Mesendoderm (in vitro differentiated cells): ENCODE measurements around the gene PTHLH.

ENCODE experiments used
- DNase-seq: peaks from one replicate; pipeline ENCODE4 v3.0.0; 2013
- H2AK5ac ChIP-seq: 2 replicates; pipeline ENCODE4 v1.6.1; 2013; ENCODE audit warnings: low read length, inconsistent platforms
- H2BK120ac ChIP-seq: 2 replicates; pipeline ENCODE4 v1.6.1; 2013; ENCODE audit warnings: low read depth, mild to moderate bottlenecking, low read length, moderate library complexity, mixed read lengths
- H2BK15ac ChIP-seq: replicated peaks from 2 replicates; pipeline ENCODE4 v1.6.1; 2013; ENCODE audit warnings: low read depth, mild to moderate bottlenecking, moderate library complexity
- H2BK5ac ChIP-seq: 2 replicates; pipeline ENCODE4 v1.6.1; 2013; ENCODE audit warnings: low read length, inconsistent platforms
- H3K18ac ChIP-seq: 2 replicates; pipeline ENCODE4 v1.6.1; 2013; ENCODE audit warnings: mild to moderate bottlenecking, low read length, mixed read lengths
- H3K23ac ChIP-seq: one replicate; pipeline ENCODE4 v1.6.1; 2013; ENCODE audit warnings: low read length
- H3K27ac ChIP-seq: 2 replicates; pipeline ENCODE4 v1.5.1; 2013; ENCODE audit warnings: low read depth, mild to moderate bottlenecking, inconsistent platforms, low read length, moderate library complexity
- H3K27me3 ChIP-seq: 2 replicates; pipeline ENCODE4 v1.6.1; 2013; ENCODE audit warnings: low read length, control low read depth, mild to moderate bottlenecking, inconsistent platforms; ENCODE audit not compliant: insufficient read depth, poor library complexity
- H3K36me3 ChIP-seq: 2 replicates; pipeline ENCODE4 v1.6.1; 2013; ENCODE audit warnings: low read length, inconsistent platforms; ENCODE audit not compliant: control insufficient read depth, insufficient read depth
- H3K4ac ChIP-seq: one replicate; pipeline ENCODE4 v1.6.1; 2013; ENCODE audit warnings: low read depth, mild to moderate bottlenecking, low read length, moderate library complexity
- H3K4me1 ChIP-seq: 2 replicates; pipeline ENCODE4 v1.6.1; 2013; ENCODE audit warnings: low read depth, low read length, inconsistent platforms; ENCODE audit not compliant: control insufficient read depth
- H3K4me2 ChIP-seq: 2 replicates; pipeline ENCODE4 v1.6.1; 2013; ENCODE audit warnings: low read length
- H3K4me3 ChIP-seq: 2 replicates; pipeline ENCODE4 v1.5.1; 2013; ENCODE audit warnings: mild to moderate bottlenecking, low read length
- H3K56ac ChIP-seq: one replicate; pipeline ENCODE4 v1.6.1; 2013; ENCODE audit warnings: low read length
- H3K79me1 ChIP-seq: 2 replicates; pipeline ENCODE4 v1.6.1; 2013; ENCODE audit warnings: low read length, inconsistent platforms
- H3K79me2 ChIP-seq: 2 replicates; pipeline ENCODE4 v1.6.1; 2013; ENCODE audit warnings: mild to moderate bottlenecking, low read length; ENCODE audit not compliant: control insufficient read depth, insufficient read depth
- H3K9ac ChIP-seq: 2 replicates; pipeline ENCODE4 v1.6.1; 2013; ENCODE audit warnings: low read length, inconsistent platforms
- H4K5ac ChIP-seq: one replicate; pipeline ENCODE4 v1.6.1; 2013; ENCODE audit warnings: low read length
- H4K8ac ChIP-seq: one replicate; pipeline ENCODE4 v1.6.1; 2013; ENCODE audit warnings: low read depth, mild to moderate bottlenecking, control low read depth, low read length, moderate library complexity
- WGBS: extraction: QIAGEN DNeasy Blood & Tissue Kit; methylation state at CpG from one replicate; pipeline ENCODE4 v1.1.7; 2013; ENCODE audit warnings: low lambda C conversion rate, missing lambda C conversion rate; ENCODE audit not compliant: insufficient coverage; ENCODE audit errors: extremely low coverage; 5-methylcytosine and 5-hydroxymethylcytosine counted together

Gene PTHLH

DNA sequence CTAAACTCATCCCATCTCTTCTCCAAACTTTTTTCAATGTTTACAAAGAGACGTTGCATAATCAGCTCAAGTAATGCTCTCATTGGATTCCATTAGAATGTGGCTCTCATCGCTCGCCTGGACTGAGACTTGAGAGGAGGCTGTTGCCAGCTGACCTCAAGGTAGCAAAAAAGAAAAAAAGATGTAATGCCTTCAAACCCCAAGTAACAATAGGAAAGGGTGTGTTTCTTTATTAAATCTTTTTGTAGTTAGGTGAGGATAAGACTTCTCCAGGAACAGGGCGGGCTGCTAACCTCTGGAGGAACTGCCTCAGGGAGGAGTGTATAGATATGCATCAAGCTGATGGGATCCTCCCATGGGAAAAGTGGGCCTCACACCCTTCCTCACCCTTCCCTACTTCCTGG, 956 bp upstream of the PTHLH start:
- Histone ChIP-seq H3K23ac (no peak overlapping the region), H3K79me2 (no peaks in the 10 kb centered on the region), H2AK5ac (no peak overlapping the region), H3K18ac (no peak overlapping the region), H3K4me3 (no peak overlapping the region), H3K9ac (no peak overlapping the region), H3K56ac (no peak overlapping the region), H3K79me1 (no peaks in the 10 kb centered on the region), H2BK15ac (no peak overlapping the region), H2BK5ac (no peak overlapping the region), H3K27ac (no peak overlapping the region), H4K5ac (no peak overlapping the region), H3K36me3 (no peaks in the 10 kb centered on the region), H3K4ac (no peak overlapping the region), H3K4me1 (no peaks in the 10 kb centered on the region), H2BK120ac (no peak overlapping the region), H3K27me3 (peaks cover 40% of the 10 kb centered on the region), H4K8ac (no peak overlapping the region), H3K4me2 (no peak overlapping the region)
- peak; percentile 42 for DNase-seq
- no CpG with 5 or more reads among the region's 4 CpGs for WGBS

DNA sequence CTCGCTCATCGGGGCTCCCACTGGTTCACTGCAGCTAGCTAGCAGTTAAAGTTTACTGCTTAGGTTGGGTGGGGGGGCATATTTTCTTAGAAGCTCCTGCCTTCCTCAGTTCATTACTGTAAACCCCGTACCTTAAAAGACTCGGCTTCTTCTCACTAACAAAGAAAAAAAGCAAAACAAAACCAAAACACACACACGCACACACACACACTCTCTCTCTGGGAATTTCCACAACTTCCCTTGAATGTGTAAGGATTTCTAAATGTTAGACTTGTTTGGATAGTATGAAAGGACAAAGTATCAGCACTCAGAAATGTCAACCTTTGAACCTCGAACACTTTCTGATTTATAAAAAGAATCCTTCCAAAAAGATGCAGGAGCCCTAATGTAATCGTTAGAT, 927 bp downstream of the PTHLH start:
- Histone ChIP-seq H3K56ac (no peak overlapping the region), H4K8ac (no peak overlapping the region), H3K23ac (no peak overlapping the region), H3K4me3 (no peak overlapping the region), H3K36me3 (no peaks in the 10 kb centered on the region), H3K27ac (no peak overlapping the region), H3K79me1 (no peaks in the 10 kb centered on the region), H4K5ac (no peak overlapping the region), H3K27me3 (peaks cover 40% of the 10 kb centered on the region), H3K9ac (no peak overlapping the region), H2BK5ac (no peak overlapping the region), H3K4ac (no peak overlapping the region), H3K18ac (no peak overlapping the region), H3K79me2 (no peaks in the 10 kb centered on the region), H2BK120ac (no peak overlapping the region), H2AK5ac (no peak overlapping the region), H3K4me1 (no peaks in the 10 kb centered on the region), H3K4me2 (no peak overlapping the region), H2BK15ac (no peak overlapping the region)
- DNase-seq, result no peak
- WGBS, result no CpG with 5 or more reads among the region's 7 CpGs

DNA sequence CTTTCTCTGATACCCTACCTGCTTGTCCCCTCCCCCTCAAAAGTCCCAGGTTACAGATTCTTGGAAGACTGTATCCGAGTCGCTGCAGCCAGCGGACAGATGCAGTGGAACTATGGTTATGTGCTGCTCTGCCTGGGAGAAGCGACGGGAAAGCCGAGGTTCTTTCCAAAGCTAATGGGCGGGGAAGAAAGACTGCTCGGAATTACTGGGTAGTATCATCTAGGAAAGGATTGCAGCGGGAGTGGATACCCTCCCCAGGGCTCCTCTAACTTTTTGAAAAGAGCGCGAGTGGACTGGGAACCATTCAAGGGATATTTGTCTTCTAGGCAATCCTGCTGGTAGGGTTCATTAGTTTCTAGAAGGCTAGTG, 1.4 kb downstream of the PTHLH start:
- Histone ChIP-seq H2AK5ac (no peak overlapping the region), H3K27ac (no peak overlapping the region), H2BK5ac (no peak overlapping the region), H3K4me2 (peak overlapping the region; percentile 45), H3K56ac (no peak overlapping the region), H2BK15ac (no peak overlapping the region), H2BK120ac (no peak overlapping the region), H3K79me1 (no peaks in the 10 kb centered on the region), H3K27me3 (peaks cover 37% of the 10 kb centered on the region), H4K5ac (no peak overlapping the region), H3K4ac (no peak overlapping the region), H3K36me3 (no peaks in the 10 kb centered on the region), H3K4me3 (no peak overlapping the region), H3K23ac (no peak overlapping the region), H3K79me2 (no peaks in the 10 kb centered on the region), H3K4me1 (no peaks in the 10 kb centered on the region), H3K9ac (no peak overlapping the region), H4K8ac (no peak overlapping the region), H3K18ac (no peak overlapping the region)
- WGBS, result no CpG with 5 or more reads among the region's 11 CpGs
- peak; percentile 63 for DNase-seq

DNA sequence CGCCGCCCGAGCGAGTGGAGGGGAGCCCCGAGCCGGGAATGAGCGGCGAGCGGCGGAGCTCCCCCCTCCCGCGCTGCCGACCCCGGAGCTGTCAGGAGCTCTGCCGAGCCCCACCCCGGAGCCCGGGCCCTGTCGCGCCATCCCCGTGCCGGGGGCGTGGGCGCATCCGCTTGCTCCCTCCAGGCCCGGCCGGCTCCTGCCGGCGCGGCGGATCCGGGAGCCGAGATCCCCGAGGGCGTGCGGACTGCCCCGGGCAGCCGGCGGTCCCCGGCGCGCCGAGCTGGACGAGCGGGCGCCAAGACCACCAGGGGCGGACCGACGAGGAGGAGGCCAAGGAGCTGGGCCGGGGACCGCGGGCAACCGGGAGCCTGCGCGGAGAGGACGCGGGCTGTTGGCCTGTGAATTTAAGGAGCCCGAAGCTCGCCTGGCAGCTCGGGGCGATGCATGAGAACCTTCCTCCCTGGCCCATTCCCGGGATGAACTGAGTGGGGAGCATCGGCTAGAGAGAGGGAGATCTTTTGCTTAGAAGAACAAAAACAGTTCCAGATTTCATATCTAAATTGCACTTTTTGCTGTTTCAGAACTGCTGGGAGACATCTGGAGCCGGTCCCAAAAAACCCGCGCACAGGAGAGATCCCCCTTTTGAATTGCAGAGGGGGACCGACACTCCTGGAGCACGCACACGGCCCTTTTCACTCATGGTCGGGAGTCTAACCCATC, 2.0 kb downstream of the PTHLH start:
- H3K23ac ChIP-seq, result no peak overlapping the region
- H4K8ac ChIP-seq, result peak overlapping the region; percentile 31
- H3K36me3 ChIP-seq, result no peaks in the 10 kb centered on the region
- no peak overlapping the region for H2BK15ac ChIP-seq
- no peak overlapping the region for H3K4me3 ChIP-seq
- H3K4me2 ChIP-seq, result peak overlapping the region; percentile 45
- H4K5ac ChIP-seq, result no peak overlapping the region
- H3K4me1 ChIP-seq, result no peaks in the 10 kb centered on the region
- peak overlapping the region; percentile 17 for H3K27ac ChIP-seq
- H3K56ac ChIP-seq, result peak overlapping the region; percentile 26
- no peak overlapping the region for H2AK5ac ChIP-seq
- H3K9ac ChIP-seq, result peak overlapping the region; percentile 45
- no peaks in the 10 kb centered on the region for H3K79me2 ChIP-seq
- no peak overlapping the region for H2BK120ac ChIP-seq
- H3K79me1 ChIP-seq, result no peaks in the 10 kb centered on the region
- H3K18ac ChIP-seq, result peak overlapping the region; percentile 34
- peak; percentile 51 for DNase-seq
- no CpG with 5 or more reads among the region's 69 CpGs for WGBS
- no peak overlapping the region for H2BK5ac ChIP-seq
- no peak overlapping the region for H3K4ac ChIP-seq
- peaks cover 33% of the 10 kb centered on the region for H3K27me3 ChIP-seq

DNA sequence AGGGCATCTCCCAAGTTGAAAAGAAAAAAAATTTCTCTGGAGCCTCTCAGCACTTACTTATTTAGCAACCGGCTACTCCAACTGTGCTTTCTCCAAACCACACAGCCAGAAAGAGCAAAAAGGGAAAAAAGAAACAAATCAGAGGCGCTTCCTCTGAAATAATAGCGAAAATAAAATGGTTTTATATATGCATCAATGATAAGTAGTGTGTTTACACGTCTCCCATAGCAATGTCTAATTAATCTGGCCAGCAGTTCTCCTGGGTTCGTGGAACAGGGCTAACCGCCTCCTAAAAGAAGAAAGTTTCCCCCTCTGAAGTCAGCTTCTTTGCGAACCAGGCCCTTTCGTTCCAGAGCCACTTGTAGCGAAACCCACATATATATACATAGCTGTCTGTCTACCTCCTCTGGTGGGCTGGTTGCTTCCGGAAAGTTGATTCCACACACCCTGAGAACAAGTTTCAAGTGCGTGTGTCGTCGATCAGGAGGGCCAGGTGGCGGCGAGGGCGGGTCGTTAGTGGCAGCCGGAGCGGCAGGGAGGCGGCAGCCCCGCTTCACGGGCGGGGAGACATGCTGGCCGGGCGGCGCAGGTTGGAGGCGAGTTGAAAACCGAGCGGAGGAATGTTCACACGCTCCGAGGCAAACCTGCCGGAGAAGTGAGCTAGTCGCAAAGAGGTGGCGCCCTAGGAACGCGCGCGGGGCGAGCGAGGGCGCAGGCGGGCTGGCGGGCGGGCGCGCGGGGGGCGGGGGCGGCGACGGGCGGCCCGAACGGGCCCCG, 2.7 kb downstream of the PTHLH start:
- peak overlapping the region; percentile 11 for H3K27ac ChIP-seq
- peak overlapping the region; percentile 22 for H3K4me3 ChIP-seq
- H3K4ac ChIP-seq, result no peak overlapping the region
- peak overlapping the region; percentile 9 for H3K9ac ChIP-seq
- no peak overlapping the region for H3K23ac ChIP-seq
- H2AK5ac ChIP-seq, result no peak overlapping the region
- no peak overlapping the region for H2BK5ac ChIP-seq
- H3K4me2 ChIP-seq, result peak overlapping the region; percentile 75
- no peaks in the 10 kb centered on the region for H3K79me1 ChIP-seq
- peak; percentile 88 for DNase-seq
- no peaks in the 10 kb centered on the region for H3K79me2 ChIP-seq
- H4K8ac ChIP-seq, result peak overlapping the region; percentile 31
- no peak overlapping the region for H3K56ac ChIP-seq
- no peak overlapping the region for H4K5ac ChIP-seq
- H3K18ac ChIP-seq, result peak overlapping the region; percentile 34
- no peaks in the 10 kb centered on the region for H3K4me1 ChIP-seq
- peaks cover 31% of the 10 kb centered on the region for H3K27me3 ChIP-seq
- no peak overlapping the region for H2BK15ac ChIP-seq
- no peaks in the 10 kb centered on the region for H3K36me3 ChIP-seq
- WGBS, result no CpG with 5 or more reads among the region's 55 CpGs
- H2BK120ac ChIP-seq, result no peak overlapping the region
